Peyer's patch (tissue), 4 donors: ENCODE measurements around the gene VSX2.

Experiments used
- POLR2A ChIP-seq, 2 donors: fragments of 450-650 bp; IDR thresholded peaks; one replicate each; pipeline ENCODE4 v1.5.1; 2017; ENCODE audit warnings: antibody characterized with exemption in 2 of 2, mild to moderate bottlenecking in 2 of 2, moderate library complexity in 2 of 2
- TF ChIP-seq, protein P1 (sequence below), 6 experiments: fragments of 450-650 bp in 4 of 6; fragments of 200-600 bp in 2 of 6; sonication (generic) in 1 of 6; IDR thresholded peaks; one replicate each; pipeline ENCODE4 v1.5.1; 2017 to 2019; ENCODE audit warnings: antibody characterized with exemption in 6 of 6, mild to moderate bottlenecking in 3 of 6, moderate library complexity in 1 of 6

DNA sequence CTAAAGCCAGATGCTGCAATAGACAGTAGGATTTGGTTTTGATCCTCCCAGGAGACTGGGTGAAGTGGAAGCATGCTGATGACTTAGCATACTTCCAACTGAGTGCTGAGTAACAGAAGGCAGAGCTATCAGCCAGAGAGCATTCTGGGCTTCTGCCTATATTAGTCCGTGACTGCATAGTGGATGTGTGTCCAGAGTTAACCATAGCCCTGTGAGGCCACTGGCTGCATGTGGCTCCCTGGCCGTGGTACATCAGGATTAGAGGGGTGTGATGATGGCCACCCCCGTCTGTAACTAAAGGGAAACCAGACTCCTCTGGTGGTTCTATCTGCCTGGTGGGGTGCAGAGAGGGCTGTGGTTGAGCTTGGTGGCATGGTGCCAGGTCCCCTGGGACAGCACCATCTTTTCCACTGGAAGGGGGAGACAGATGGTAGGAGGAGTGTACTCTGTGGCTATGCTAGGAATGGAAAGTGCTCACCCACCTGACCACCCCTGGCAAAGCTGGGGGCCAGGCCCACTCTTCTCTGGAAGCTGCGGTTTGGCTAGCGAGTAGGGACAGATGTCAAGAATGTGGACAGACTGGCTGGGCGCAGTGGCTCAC, 36.1 kb downstream of the VSX2 start:
- no peak for TF ChIP-seq POLR2A (IDR thresholded peaks at IDR 0.05)
- TF ChIP-seq, protein P1, sequence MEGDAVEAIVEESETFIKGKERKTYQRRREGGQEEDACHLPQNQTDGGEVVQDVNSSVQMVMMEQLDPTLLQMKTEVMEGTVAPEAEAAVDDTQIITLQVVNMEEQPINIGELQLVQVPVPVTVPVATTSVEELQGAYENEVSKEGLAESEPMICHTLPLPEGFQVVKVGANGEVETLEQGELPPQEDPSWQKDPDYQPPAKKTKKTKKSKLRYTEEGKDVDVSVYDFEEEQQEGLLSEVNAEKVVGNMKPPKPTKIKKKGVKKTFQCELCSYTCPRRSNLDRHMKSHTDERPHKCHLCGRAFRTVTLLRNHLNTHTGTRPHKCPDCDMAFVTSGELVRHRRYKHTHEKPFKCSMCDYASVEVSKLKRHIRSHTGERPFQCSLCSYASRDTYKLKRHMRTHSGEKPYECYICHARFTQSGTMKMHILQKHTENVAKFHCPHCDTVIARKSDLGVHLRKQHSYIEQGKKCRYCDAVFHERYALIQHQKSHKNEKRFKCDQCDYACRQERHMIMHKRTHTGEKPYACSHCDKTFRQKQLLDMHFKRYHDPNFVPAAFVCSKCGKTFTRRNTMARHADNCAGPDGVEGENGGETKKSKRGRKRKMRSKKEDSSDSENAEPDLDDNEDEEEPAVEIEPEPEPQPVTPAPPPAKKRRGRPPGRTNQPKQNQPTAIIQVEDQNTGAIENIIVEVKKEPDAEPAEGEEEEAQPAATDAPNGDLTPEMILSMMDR (IDR thresholded peaks at IDR 0.05), result no peak
